B cell (primary cell): ENCODE results near the gene NIN. TPM values are rescaled to one million over a fixed set of nuclear protein-coding genes. Genes with fewer than 3 reads are reported as not detected.

Experiments used
- ATAC-seq: fragments of 200-7000 bp; cut with Tn5 transposase; one replicate; pipeline ENCODE4 v1.10.0; 2021; ENCODE audit warnings: low read depth, mild to moderate bottlenecking, moderate number of reproducible peaks, moderate library complexity
- CTCF ChIA-PET: fragments of 350-600 bp; sonication (Branson Sonifier 250); formaldehyde crosslinking; loops from one replicate; lab custom pipeline; 2021; ENCODE audit warnings: antibody characterized with exemption, inconsistent platforms; lab: Charles Lee
- POLR2A ChIA-PET: fragments of 350-600 bp; sonication (Branson Sonifier 250); formaldehyde crosslinking; loops from one replicate; lab custom pipeline; 2021; ENCODE audit warnings: antibody characterized with exemption; lab: Charles Lee
- DNase-seq: peaks from one replicate; pipeline ENCODE4 v3.0.0; 2013
- H2AFZ ChIP-seq: 2 replicates; pipeline ENCODE4 v1.6.1; 2012; ENCODE audit warnings: mild to moderate bottlenecking, low read depth, low read length; ENCODE audit not compliant: insufficient read depth, poor library complexity, severe bottlenecking
- H3K27ac ChIP-seq, 2 donors: 1 replicate in 1 of 2; 2 replicates in 1 of 2; pipeline ENCODE4 v1.5.1; 2012 to 2013; ENCODE audit warnings: low read length in 2 of 2, mild to moderate bottlenecking in 2 of 2, moderate library complexity in 1 of 2
- H3K27me3 ChIP-seq, 4 experiments: fragments of 200-600 bp in 1 of 4; sonication (generic) in 1 of 4; replicated peaks in 1 of 4; 1 replicate in 2 of 4; 2 replicates in 2 of 4; pipeline versions ENCODE4 v1.6.1 to v1.7.0; 2013 to 2016; ENCODE audit warnings: low read length in 3 of 4, mild to moderate bottlenecking in 2 of 4, mixed read lengths in 1 of 4, moderate library complexity in 1 of 4; ENCODE audit not compliant: insufficient read depth in 4 of 4, control insufficient read depth in 3 of 4; ENCODE audit errors: control extremely low read depth in 1 of 4
- H3K36me3 ChIP-seq, 2 experiments: replicated peaks in 1 of 2; 1 replicate in 1 of 2; 2 replicates in 1 of 2; pipeline versions ENCODE4 v1.6.1 to v1.7.1; 2013; ENCODE audit warnings: low read length in 1 of 2; ENCODE audit not compliant: insufficient read depth in 2 of 2, control insufficient read depth in 1 of 2; ENCODE audit errors: control extremely low read depth in 1 of 2, extremely low read depth in 1 of 2
- H3K4me1 ChIP-seq, 2 donors: fragments of 200-600 bp in 1 of 2; sonication (generic) in 1 of 2; 1 replicate in 1 of 2; 2 replicates in 1 of 2; pipeline versions ENCODE4 v1.5.1 to v1.6.1; 2013 to 2017; ENCODE audit warnings: low read length in 2 of 2; ENCODE audit not compliant: control insufficient read depth in 2 of 2, insufficient read depth in 2 of 2
- H3K4me2 ChIP-seq: replicated peaks from 2 replicates; pipeline ENCODE3; 2012; ENCODE audit warnings: mild to moderate bottlenecking, low read depth, low read length; ENCODE audit not compliant: poor library complexity, severe bottlenecking
- H3K4me3 ChIP-seq, 5 experiments: fragments of 200-600 bp in 1 of 5; sonication (generic) in 1 of 5; 1 replicate in 3 of 5; 2 replicates in 2 of 5; pipeline versions ENCODE4 v1.5.1 to v1.7.0; 2011 to 2016; ENCODE audit warnings: low read length in 4 of 5, mild to moderate bottlenecking in 4 of 5, low read depth in 2 of 5, control low read depth in 1 of 5, moderate library complexity in 1 of 5; ENCODE audit not compliant: insufficient read depth in 1 of 5; ENCODE audit errors: control extremely low read depth in 1 of 5, extremely low read depth in 1 of 5
- H3K79me2 ChIP-seq: fragments of 200-600 bp; sonication (generic); one replicate; pipeline ENCODE4 v1.6.0; 2016; ENCODE audit warnings: low read length; ENCODE audit not compliant: control insufficient read depth, insufficient read depth
- H3K9ac ChIP-seq: fragments of 200-600 bp; sonication (generic); 2 replicates; pipeline ENCODE4 v1.6.1; 2017; ENCODE audit warnings: mild to moderate bottlenecking, low read length, moderate library complexity
- H3K9me3 ChIP-seq, 3 donors: one replicate each; pipeline versions ENCODE4 v1.6.1 to v1.7.1; 2013; ENCODE audit warnings: low read length in 2 of 3; ENCODE audit not compliant: control insufficient read depth in 2 of 3, insufficient read depth in 1 of 3; ENCODE audit errors: control extremely low read depth in 1 of 3
- H4K20me1 ChIP-seq: 2 replicates; pipeline ENCODE4 v1.6.0; 2012; ENCODE audit warnings: mild to moderate bottlenecking, low read length; ENCODE audit not compliant: insufficient read depth, control insufficient read depth, poor library complexity, severe bottlenecking
- H3K27ac Mint-ChIP-seq: one replicate; pipeline ENCODE4 v1.8.0; 2021; ENCODE audit warnings: mixed read lengths
- H3K27me3 Mint-ChIP-seq: one replicate; pipeline ENCODE4 v1.8.0; 2021; ENCODE audit warnings: mixed read lengths
- H3K4me1 Mint-ChIP-seq: one replicate; pipeline ENCODE4 v1.8.0; 2021; ENCODE audit warnings: mixed read lengths
- H3K4me3 Mint-ChIP-seq: one replicate; pipeline ENCODE4 v1.8.0; 2021; ENCODE audit warnings: mixed read lengths
- H3K9me3 Mint-ChIP-seq: one replicate; pipeline ENCODE4 v1.8.0; 2022; ENCODE audit warnings: mixed read lengths; ENCODE audit not compliant: insufficient read depth
- EZH2 ChIP-seq: IDR thresholded peaks from 2 replicates; pipeline ENCODE4 v1.6.1; 2012; ENCODE audit warnings: borderline replicate concordance, low read depth, mild to moderate bottlenecking, moderate library complexity, low read length; ENCODE audit not compliant: insufficient read depth, poor library complexity, severe bottlenecking
- WGBS: methylation state at CpG from one replicate; pipeline ENCODE4 v1.1.5; 2013; ENCODE audit warnings: missing lambda C conversion rate; ENCODE audit not compliant: insufficient coverage; 5-methylcytosine and 5-hydroxymethylcytosine counted together
- intact Hi-C: fragments of 100-400 bp; cut with micrococcal nuclease; formaldehyde crosslinking; loops from one replicate; pipeline ENCODE4 v1.10.0; 2022
- polyA plus RNA-seq: library from polyadenylated mRNA; depleted of rRNA; stranded (reverse); fragments of >200 nt; gene quantifications from 2 replicates; pipeline ENCODE4 v1.2.3, GENCODE V29; 2012
- total RNA-seq, 2 donors: library from RNA; stranded (reverse); fragments of 120-200 nt in 1 of 2; gene quantifications; 1 replicate in 1 of 2; 2 replicates in 1 of 2; pipeline versions ENCODE4 v1.2.3 to v1.2.4, GENCODE V29; 2013 to 2022
- TF ChIP-seq, protein P1 (sequence below): fragments of 200-600 bp; IDR thresholded peaks from one replicate; pipeline ENCODE4 v1.8.0; 2022; ENCODE audit warnings: antibody characterized with exemption, mild to moderate bottlenecking

NIN gene
- total and polyA plus RNA-seq, 2 donors (not counting 1 experiment from before 2014, with no cell fraction given): 25.4 to 219 TPM

DNA sequence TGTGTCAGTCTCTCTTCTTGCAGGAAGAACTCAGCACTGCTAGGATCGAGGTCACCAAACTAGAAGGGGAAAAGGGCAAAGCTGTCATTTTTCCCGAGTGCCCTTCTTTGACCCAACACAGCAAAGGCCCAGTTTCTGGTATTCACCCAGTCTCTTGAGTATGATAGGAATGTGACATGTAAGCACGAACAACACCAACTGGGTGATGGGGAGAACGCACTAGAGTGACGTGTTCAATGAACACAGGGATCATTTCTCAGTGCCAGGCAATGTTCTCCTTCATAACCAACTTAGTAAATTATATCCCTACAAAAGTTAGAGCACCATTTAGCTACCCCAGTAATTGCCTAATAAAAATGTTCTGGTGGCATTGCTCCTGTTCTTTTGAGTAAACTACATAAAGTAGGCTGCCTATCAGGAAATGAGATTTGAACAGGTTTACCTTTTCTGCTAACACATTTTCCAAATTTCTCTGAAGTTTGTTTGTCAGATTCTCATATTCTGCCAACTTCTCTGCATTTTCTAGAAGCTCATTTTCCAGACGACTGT is 64.5 kb downstream of the NIN start:
- Histone ChIP-seq H3K9ac (no peak overlapping the region), H4K20me1 (no peaks in the 10 kb centered on the region), H3K27me3 (no peaks in the 10 kb centered on the region), H3K4me2 (no peak overlapping the region), H3K79me2 (peaks cover 11% of the 10 kb centered on the region), H3K4me1 (no peaks in the 10 kb centered on the region), H3K4me3 (no peak overlapping the region), H2AFZ (no peak overlapping the region), H3K9me3 (no peaks in the 10 kb centered on the region), H3K36me3 (peaks cover 9 to 83% of the 10 kb centered on the region in 2 experiments), H3K27ac (no peak overlapping the region)
- Mint-ChIP-seq H3K4me3 (no peak overlapping the region), H3K27me3 (no peaks in the 10 kb centered on the region), H3K27ac (peak overlapping the region; percentile 2), H3K9me3 (no peaks in the 10 kb centered on the region), H3K4me1 (no peaks in the 10 kb centered on the region)
- intact Hi-C loops: no loop called here
- TF ChIP-seq EZH2: no peak
- TF ChIP-seq, protein P1, sequence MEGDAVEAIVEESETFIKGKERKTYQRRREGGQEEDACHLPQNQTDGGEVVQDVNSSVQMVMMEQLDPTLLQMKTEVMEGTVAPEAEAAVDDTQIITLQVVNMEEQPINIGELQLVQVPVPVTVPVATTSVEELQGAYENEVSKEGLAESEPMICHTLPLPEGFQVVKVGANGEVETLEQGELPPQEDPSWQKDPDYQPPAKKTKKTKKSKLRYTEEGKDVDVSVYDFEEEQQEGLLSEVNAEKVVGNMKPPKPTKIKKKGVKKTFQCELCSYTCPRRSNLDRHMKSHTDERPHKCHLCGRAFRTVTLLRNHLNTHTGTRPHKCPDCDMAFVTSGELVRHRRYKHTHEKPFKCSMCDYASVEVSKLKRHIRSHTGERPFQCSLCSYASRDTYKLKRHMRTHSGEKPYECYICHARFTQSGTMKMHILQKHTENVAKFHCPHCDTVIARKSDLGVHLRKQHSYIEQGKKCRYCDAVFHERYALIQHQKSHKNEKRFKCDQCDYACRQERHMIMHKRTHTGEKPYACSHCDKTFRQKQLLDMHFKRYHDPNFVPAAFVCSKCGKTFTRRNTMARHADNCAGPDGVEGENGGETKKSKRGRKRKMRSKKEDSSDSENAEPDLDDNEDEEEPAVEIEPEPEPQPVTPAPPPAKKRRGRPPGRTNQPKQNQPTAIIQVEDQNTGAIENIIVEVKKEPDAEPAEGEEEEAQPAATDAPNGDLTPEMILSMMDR: no peak
- POLR2A ChIA-PET: interaction anchor here (1.0 kb wide), 1 partner anchor 29 kb away, joined by 3 read pairs; no protein-coding TSS in a partner anchor
- WGBS: 88% methylated on average over 2 of the region's 6 CpGs
- CTCF ChIA-PET: interaction anchor here (0.6 to 5.9 kb wide), 10 partner anchors 10 to 165 kb away, joined by 3 to 45 read pairs (median 3); no protein-coding TSS in a partner anchor
- ATAC-seq (no peak), DNase-seq (no peak)

DNA sequence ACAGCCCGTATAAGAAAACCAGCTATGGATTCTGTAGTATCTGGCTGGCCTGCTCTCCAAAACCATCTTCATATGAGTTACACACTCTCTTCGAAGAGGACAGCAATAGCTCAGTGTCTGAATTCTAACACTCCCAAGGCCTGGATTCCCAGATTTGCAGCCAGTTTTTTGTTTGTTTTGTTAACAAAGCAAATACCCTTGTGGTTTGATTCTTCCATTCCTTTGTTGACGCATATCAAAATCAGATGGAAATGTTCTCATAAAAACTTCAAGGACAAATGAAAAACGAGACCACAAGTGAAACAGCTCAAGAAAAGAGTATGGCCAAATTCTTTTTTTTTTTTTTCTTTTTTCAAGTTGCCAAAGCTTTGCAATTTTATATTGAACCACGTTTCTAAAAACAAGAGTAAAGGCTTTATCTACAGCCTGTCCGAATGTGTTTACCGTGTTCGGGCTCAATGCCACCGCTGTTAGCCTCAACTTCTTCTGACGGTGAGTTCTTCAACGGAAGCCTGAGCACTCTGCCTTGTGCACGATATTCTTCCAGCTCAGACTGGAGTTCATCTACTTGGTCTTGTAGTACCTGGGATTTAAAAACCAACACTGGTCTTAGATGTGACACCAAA is 67.5 kb downstream of the NIN start:
- ChIA-PET CTCF (interaction anchor here (0.9 to 5.9 kb wide), 6 partner anchors 13 to 97 kb away, joined by 3 to 41 read pairs (median 6); no protein-coding TSS in a partner anchor), POLR2A (no interaction called here)
- DNase-seq: no peak
- TF ChIP-seq, protein P1: no peak
- TF ChIP-seq EZH2: no peak
- H3K4me1 ChIP-seq: no peaks in the 10 kb centered on the region
- no peak overlapping the region for H3K9ac ChIP-seq
- no peaks in the 10 kb centered on the region for H3K9me3 ChIP-seq
- no peak overlapping the region for H3K4me2 ChIP-seq
- intact Hi-C loops: no loop called here
- H4K20me1 ChIP-seq: no peaks in the 10 kb centered on the region
- Mint-ChIP-seq H3K9me3 (no peaks in the 10 kb centered on the region), H3K4me1 (no peaks in the 10 kb centered on the region), H3K27me3 (no peaks in the 10 kb centered on the region), H3K27ac (no peak overlapping the region), H3K4me3 (no peak overlapping the region)
- peaks cover 13 to 80% of the 10 kb centered on the region in 2 experiments for H3K36me3 ChIP-seq
- no peak overlapping the region for H3K27ac ChIP-seq
- H3K4me3 ChIP-seq: no peak overlapping the region
- WGBS: 97% methylated on average over 11 of the region's 12 CpGs
- no peaks in the 10 kb centered on the region for H3K79me2 ChIP-seq
- H2AFZ ChIP-seq: no peak overlapping the region
- H3K27me3 ChIP-seq: no peaks in the 10 kb centered on the region
- ATAC-seq: no peak
